Activated T-cell treated with anti-CD3 and anti-CD28 coated beads, Interleukin-2, amount 50 U/mL, for 1 hour (primary cell): ENCODE results near the gene ENAH.
"Not testable (repeated sequence)": the region's sequence is repeated elsewhere in the genome, so short reads cannot be mapped to it uniquely, and the experiment has no call there.

Source experiments
- DNase-seq: peaks from one replicate; pipeline ENCODE4 v3.0.0-alpha.2; 2020

The ENAH gene

DNA sequence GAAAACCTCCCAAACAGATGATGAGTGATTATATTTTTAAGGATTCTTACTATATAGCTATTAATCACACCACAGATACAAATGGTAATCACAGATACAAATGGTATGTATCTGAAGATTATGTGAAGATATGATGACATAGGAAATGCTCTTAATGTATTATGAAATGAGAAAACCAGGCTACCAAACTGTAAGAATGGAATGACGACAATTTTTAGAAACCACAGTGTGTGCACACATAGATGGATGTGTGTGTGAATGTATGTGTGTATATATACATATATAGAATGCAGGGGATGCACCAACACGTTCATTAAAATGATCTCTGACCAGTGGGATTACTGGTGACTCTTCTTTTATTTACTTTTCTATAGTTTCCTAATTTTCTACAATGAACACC lies 21.5 kb upstream of the ENAH start:
- DNase-seq: no peak

DNA sequence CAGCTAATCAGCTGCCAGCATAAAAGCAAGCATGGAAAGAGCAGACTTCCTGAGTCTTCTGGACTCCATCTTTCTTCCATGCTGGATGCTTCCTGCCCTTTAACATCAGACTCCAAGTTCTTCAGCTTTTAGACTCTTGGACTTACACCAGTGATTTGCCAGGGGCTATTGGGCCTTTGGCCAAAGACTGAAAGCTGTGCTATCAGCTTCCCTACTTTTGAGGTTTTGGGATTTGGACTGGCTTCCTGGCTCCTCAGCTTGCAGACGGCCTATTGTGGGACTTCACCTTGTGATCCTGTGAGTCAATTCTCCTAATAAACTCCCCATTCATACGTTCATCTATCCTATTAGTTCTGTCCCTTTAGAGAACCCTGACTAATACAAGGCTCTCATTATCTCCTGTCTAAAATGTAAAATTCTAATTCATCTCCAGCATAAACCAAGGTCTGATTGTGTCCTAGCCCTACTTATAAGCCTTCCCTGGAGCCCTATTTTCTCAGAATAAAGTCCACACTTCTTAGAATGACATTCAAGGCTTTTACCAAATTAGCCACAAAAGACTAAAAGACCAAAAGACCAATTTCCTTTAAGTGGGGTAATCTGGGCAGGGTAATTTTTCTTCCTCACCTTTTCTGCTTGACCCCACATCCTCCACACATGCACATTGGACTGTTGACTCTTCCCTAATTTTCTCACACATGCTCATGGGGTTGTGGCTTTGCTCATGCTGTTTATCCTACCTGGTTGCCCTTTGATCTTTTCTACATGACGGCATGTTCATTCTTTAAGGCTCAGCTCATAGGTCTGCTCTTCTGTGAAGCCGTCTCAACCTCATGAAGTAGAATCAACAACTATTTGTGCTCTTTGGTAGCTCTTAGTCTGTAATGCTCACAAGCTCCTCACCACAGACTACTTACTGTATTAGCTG lies 18.1 kb upstream of the ENAH start:
- no peak for DNase-seq

DNA sequence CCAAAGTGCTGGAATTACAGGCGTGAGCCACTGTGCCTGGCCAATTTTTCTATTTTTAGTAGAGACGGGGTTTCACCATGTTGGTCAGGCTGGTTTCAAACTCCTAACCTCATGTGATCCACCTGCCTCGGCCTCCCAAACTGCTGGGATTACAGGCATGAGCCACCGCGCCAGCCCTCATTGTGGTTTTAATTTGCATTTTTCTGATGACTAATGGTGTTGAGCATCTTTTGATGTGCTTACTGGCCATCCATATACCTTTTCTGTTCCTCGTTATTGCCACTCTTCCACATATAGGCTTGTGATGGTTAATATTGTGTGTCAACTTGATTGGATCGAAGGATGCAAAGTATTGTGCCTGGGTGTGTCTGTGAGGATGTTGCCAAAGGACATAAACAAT lies 17.4 kb upstream of the ENAH start:
- DNase-seq: no peak

DNA sequence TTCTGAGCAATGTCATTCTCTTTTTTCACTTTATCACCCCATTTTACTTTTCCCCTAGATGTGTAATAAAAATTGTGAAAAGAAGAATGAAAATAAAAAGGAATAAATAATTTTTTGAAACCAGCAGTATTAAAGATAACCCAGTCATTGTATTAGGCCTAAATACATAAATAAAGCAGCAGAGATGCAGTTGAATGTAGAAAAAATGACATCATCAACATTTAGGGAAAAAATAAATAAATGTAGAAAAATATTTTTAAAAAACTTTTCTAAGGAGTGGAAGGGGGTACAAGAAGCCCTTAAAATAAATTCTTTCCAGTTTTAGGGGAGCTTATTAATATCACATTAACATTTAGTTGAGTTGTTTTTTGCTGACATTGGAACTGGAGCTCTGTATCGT lies 15.3 kb upstream of the ENAH start:
- DNase-seq: no peak

DNA sequence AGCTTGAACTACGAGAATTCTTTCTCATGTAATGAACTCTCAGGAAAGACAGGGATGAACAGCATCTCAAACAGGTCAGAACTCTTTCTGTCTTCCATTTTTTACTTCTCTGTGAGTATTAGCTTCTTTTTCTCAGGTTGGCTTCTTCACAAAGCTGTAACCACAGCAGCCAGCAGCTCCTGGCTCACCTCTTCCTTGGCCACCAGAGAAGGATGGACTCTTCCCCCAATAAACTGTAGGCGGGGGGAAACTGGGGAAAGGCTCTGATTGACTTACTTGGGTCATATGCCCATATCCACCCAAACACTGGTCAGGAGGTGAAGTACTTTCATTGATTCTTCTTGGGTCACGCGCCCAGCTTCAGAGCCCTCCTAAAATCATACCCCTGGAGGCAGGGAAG lies 14.4 kb upstream of the ENAH start:
- no peak for DNase-seq

DNA sequence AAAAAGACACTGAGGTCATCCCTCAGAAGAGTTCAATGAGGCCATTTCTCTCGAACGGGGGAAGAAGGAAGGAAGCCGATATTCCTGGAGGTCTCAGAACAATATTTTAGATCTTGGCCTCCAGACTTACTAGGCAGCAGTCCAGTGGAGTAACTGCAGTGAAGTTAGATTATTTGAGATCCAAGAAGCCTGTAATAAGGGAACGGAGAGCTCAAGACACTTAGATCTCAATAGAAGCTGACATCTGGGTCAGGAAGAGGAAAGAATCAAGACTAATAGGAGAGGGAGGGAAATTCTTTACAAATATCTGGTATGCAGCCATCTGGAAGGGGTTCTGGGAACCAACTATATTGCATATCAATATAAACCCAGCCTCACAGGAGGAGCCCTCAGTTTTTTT lies 13.6 kb upstream of the ENAH start:
- DNase-seq: no peak

DNA sequence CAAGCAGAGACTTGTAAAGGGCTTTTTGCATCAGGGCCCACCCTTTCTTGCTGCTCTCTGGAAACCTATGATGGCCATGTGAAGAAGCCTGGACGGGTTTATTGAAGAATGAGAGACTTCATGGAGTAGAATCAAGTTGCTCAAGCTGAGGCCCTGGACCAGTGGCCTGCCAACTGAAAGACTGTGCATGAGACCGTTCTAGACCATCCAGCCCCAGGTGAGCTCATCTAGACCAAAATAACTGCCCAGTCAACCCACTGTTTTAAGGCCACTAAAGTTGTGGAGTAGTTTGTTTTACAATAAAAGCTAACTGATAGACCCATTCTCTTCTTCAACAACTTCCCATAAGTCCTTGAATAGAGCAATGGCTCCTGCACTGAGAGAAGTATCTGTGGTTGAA lies 11.8 kb upstream of the ENAH start:
- no peak for DNase-seq

DNA sequence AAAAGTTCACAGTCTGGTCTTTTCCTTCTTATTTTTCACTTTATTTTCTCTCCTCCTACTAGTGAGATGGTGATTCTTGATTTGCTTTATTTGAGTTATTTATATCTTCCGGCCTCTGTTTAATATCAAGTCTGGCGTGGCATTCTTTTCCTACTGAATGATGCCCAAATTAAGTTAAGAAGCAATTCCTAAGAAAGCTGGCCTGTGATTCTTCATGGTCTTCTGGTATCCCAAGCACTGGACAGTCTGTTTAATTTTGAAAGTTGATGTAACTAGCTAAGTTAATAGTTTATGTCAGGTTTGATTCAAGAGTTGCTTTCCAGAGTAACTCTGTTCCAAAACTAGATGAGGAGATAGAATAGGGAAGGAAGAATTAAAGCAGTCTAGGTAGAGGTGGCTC lies 9.2 kb upstream of the ENAH start:
- DNase-seq: no peak

DNA sequence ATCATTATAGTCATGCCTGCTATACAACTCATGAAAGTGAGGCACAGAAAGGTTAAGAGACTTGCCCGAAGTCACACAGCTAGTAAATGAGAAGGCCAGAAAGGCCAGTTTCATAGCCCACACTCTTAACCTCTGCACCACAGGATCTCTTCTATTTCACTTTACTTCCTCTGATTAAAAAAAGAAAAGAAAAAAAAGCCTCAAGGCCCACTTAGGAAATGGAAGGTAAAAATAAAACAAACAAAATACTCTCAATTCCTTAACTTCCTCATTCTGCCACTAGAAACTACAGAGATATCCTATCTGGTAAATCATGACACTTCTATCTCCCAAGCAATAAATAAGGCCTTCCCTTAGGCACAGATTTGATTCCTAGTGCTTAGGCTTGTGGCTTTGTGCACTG lies 7.6 kb upstream of the ENAH start:
- no peak for DNase-seq

DNA sequence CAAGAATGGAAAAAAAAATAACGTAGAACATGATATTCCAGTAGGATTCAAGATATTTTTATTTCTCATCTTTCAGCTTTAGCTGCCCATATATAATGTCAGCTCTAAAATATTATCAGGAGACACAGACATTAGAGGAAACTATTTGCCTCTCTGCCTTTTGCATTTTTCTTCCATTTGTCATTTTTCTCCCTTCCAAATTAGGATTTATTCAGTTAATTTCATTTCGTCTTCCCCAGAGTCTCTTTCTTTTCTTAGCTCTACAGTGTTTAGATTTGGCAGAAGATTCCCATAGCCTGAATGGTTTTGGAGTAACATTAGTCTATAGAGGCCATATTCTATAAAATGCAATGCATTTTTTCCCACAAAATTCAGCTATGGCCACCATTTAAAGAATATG lies 5.1 kb upstream of the ENAH start:
- no peak for DNase-seq

DNA sequence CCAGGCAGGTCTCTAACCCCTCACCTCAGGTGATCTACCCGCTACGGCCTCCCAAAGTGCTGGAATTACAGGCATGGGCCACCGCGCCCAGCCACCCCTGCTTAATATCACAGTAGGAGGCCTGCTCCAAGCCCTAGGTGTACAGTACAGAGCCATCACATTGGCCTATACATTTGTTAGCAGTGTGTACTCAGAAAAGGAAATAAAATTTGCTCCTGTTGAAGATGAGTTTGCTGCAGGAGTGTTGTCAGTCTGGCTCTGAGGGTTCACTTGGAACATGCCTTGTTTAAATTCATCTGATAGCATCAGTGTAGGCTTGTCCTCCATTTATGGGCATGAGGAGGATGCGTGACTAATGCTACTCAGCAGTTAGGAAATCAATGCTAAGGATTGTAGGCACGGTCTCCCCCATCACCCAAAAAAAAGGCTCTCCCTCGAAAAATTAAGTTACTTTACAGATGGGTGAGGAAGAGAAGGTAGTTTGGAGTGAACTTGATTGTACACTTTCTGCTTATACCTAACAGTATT lies 4.6 kb upstream of the ENAH start:
- no peak for DNase-seq

DNA sequence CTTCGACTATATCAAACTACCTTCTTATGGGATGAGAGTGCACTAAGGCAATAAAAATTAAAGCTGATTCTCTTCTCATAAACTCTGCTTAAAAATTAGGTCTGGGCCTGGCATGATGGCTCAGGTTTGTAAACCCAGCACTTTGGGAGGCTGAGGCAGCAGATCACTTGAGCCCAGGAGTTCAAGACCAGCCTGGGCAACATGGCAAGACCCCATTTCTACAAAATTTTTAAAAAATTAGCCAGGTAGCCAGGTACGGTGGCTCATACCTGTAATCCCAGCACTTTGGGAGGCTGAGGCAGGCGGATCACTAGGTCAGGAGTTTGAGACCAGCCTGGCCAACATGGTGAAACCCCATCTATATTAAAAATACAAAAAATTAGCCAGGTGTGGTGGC lies 3.3 kb upstream of the ENAH start:
- DNase-seq: not testable (repeated sequence)

DNA sequence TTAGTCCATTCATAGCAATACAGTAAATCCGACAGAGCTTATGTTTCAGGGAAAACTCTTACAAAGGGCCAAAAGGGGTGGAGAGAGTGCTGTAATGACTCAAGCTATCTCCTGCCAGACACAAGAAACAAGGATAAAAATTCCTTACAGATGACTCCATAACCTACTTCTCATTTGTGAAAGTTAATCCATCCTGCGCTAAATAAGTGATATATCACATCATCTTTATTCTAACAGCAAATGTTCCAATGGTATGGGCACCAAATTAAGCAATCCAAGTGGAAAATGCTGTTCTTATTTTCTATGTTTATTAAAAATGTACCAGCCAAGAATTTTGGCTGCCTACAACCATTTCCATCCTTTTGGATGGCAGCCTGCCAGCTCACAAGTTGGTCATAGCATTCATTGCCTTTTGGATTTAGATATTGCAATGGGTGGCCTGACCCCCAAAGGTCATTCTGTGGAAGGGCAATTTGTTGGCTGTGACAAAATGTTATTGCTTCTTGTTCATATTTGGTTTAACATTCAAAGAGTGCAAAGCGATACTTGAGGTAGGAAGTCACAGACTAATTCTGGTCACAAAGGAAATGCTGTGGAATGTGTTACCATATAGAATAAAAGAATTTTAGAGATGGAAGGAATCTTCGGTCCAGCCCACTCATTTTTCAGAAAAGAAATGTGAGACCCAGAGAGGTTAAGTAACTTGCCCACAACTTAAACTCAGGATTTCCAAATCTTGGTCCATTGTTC lies 2.8 kb upstream of the ENAH start:
- DNase-seq: no peak

DNA sequence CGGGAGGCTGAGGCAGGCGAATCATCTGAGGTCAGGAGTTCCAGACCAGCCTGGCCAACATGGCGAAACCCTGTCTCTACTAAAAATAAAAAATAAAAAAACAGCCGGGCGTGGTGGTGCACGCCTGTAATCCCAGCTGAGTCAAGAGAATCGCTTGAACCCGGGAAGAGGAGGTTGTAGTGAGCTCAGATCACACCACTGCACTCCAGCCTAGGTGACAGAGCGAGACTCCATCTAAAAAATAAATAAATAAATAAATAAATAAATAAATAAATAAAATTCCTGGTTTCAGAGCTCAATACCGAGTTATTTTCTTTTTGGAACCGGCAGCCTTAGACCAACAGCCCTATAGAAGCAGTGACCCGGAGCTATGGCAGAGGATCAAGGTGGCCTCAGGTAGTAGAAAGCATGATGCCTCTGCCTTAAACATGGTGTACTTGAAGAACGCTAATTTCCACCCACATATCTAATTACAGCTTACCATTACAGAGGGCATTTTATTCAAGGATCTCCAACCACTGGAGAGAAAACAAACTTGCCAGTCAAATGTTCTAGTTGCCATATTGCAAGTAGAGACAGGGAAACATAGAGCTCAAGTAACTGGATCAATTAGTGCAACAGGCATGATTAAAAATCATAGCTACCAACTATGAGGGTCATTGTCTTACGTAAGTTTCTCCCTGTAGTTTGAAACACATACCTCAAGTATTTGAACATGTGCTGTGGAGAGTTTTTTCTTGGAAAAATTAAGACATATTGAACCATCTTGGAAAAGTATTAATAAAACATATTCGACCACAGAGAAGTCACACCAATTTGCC lies 2.0 kb upstream of the ENAH start:
- DNase-seq: no peak

DNA sequence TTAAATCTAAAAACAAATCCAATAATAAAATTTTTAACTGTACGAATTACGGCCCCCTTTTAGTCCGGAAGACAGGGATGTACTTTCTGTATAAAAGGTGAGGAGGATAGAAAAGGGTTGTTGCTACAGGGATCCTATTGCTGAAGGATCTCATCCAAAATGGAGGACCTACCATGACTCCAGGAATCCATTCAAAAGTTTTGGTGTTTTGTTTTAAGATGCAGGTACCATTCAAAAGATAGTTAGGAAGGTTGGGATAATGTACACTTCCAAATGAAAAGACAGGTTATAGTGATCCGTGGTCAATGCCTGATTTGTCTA lies 1.3 kb upstream of the ENAH start:
- no peak for DNase-seq

DNA sequence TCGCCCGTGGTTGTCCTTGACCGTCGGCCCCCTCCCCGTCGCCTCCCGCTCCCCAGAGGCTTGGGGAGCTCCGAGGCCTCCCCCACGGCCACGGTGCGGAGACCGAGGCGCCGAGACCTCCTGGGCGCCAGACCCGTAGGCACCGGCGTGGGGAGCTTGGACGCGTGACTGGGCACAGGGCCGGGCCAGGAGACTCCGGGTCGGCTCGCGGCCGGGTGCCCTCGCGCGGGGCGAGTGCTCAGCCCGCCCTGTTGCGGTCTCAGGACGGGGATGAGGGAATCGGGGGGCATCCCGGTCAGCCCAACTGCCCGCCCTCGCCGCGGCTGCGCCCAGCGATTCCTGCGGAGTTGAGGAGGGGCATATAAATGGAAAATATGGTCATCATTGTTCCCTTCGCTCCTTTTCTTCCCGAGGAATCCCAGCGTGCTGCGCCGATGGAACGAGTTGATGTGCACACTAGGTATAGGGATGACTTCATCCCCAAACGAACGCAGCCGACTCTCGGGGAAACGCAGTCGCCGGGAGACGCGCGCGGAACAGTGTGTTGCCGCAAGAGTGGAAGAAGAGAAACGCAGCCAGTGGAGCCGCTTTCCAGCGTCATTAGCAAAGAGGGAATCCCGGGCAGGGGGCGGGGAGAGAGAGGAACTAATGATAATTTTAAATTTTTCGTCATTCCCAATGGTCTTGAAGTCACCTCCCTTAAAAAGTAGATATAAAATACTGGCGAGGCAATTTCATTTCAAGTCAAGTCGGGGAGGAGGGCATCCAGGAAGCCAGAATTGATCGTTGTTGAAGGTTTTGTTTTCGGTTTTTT lies 747 bp upstream of the ENAH start:
- peak; percentile 33 for DNase-seq

DNA sequence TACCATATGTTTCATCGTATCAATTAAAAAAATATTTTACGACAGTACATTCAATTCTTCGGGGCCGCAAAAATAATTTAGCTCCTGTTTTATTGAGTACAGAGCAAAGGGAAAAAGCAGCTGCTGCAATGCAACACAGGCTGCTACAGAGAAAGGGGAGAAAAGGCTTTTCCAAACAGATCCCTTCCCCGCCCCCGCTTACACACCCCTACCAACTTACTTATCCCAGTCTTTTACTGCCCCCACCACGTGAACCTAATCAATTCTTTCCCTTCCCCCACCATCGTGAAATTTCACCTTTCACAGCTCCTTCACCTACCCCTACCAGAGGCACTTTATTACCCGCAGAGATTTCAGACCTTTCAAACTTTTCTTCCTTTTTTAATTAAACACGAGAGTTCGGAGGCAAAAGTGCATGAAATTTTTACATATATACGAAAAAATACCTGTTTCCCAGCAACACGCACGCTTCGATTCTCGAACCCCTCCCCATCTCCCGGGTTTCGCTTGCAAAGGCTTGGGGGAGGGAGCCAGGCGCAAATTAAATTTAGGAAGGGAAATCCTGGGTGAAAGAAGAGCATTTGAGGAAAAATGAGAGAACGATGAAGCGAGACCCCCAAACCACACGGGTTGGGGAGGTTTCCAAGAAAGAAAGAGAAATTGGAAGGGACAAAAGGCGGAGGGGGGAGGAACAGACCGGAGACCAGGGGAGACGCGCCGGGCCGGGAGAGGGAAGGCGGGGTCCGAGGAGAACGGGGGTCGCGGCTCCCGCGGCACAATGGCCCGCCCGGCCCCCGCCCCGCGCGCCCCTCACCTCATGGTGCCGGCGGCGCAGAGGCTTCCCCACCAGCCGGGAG lies 823 bp downstream of the ENAH start:
- no peak for DNase-seq

DNA sequence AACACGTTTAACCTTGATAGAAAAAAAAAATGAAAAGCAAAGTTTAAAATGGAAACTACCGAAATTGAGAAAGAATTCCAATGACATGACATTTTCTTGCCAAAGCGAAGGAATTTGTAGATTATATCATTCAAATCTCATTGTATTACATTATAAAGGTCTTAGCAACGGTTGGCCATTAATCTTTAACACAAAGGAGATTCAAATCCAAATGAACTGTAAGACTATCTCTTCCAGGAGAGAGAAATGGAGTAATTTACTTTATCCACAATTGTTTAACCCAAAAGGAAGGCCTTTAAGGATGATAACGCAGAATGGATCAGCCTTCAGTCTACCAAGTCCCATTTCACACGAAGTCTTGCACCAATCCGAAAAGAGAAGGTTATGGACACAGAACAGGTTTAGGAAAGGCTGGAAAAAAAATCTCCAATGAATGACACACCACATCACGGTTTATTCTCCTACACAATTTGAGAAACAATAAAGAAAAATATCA lies 1.5 kb downstream of the ENAH start:
- DNase-seq: no peak

DNA sequence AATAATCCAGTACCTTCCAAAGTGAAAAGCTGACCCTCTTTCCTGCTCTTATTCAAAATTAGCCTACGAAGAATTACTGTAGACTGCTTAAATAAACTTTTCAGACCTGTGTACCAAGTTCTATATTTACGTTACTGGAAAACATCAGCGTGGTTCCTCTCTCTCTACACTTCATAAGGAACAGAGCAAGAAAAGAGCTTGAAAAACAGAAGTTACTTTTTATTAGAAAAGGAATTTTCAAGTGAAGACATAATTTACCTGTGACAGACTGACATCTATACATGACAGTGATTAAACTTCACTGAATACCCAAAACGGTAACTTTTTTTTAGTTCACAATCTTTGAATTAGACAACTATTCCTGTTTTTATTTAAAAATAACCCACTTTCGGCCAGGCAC lies 2.7 kb downstream of the ENAH start:
- DNase-seq: no peak

DNA sequence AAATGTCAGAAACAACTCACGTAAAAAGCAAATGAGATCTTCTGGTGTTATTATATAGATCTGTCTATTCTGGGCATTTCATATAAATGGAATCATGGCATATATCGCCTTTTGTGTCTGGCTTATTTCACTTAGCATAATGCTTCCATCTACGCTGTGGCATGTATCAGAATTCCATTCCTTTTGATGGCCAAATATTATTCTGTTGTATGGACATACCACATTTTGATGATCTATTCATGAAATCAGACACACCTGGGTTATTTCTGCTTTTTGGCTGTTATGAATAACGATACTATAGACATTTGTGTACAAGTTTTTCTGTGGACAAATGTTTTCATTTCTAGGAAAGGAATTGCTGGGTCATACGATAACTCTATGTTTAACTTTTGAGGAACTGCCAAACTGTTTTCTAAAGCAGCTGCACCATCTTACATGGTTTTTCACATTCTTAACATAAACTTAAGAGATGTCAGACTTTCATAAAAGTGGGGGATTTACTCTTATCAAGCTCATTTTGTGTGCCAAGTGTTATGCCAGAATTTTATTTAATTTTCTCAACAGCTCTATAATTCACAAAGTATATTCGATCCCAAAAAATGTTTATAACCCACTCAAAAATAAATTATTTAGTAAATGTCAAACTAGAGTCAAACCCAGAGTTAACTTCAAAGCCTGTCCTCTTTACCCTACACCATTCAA lies 7.6 kb downstream of the ENAH start:
- no peak for DNase-seq

DNA sequence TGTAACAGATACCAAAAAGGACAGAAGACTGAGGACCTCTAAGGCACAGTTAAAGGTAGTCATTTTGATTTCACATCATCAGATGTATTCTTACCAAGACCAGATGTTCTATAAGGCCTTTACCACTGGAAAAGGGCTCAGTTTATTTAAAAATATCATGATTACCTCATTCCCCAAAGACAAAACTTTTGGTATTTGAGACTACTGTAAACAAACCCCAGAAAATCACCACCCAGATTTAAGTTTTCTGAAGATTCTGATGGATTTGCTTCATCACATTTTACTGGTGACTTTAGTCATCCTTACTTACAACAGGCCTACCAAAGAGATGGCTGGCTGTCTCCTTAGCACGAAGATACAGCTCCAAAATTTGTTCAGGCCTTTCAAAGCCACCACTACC lies 8.3 kb downstream of the ENAH start:
- no peak for DNase-seq
